Suprapubic skin (tissue), 4 donors: ENCODE data around the gene ITPKB. TPM values are rescaled to one million over a fixed set of nuclear protein-coding genes. Genes with fewer than 3 reads are reported as not detected.

Experiments
- DNase-seq, 2 donors: peaks; one replicate each; pipeline ENCODE4 v3.0.0-alpha.2; 2019; ENCODE audit warnings: low spot score in 2 of 2
- H3K27ac ChIP-seq: fragments of 200-600 bp; sonication (generic); one replicate; pipeline ENCODE4 v1.5.1; 2019
- H3K27me3 ChIP-seq: fragments of 200-600 bp; sonication (generic); one replicate; pipeline ENCODE4 v1.5.1; 2019
- H3K36me3 ChIP-seq: fragments of 200-600 bp; sonication (generic); one replicate; pipeline ENCODE4 v1.5.1; 2019
- H3K4me1 ChIP-seq: fragments of 200-600 bp; sonication (generic); one replicate; pipeline ENCODE4 v1.5.1; 2019
- H3K4me3 ChIP-seq: fragments of 200-600 bp; sonication (generic); one replicate; pipeline ENCODE4 v1.5.1; 2019; ENCODE audit warnings: mild to moderate bottlenecking
- H3K9me3 ChIP-seq: fragments of 200-600 bp; sonication (generic); one replicate; pipeline ENCODE4 v1.5.1; 2019
- CTCF ChIP-seq, 2 donors: fragments of 200-600 bp in 1 of 2; fragments of 450-650 bp in 1 of 2; sonication (generic) in 1 of 2; IDR thresholded peaks; one replicate each; pipeline ENCODE4 v1.5.1; 2016 to 2019; ENCODE audit warnings: antibody characterized with exemption in 2 of 2, mild to moderate bottlenecking in 1 of 2, moderate library complexity in 1 of 2
- EP300 ChIP-seq: sonication (generic); formaldehyde crosslinking; IDR thresholded peaks from one replicate; pipeline ENCODE4 v1.6.1; 2017; ENCODE audit warnings: antibody characterized with exemption
- POLR2A ChIP-seq, 2 donors: fragments of 450-650 bp; IDR thresholded peaks; one replicate each; pipeline ENCODE4 v1.6.1; 2017; ENCODE audit warnings: antibody characterized with exemption in 2 of 2, mild to moderate bottlenecking in 2 of 2, moderate library complexity in 2 of 2
- POLR2AphosphoS5 ChIP-seq, 3 donors: sonication (generic); formaldehyde crosslinking; IDR thresholded peaks; one replicate each; pipeline ENCODE4 v1.6.1; 2017; ENCODE audit warnings: antibody characterized with exemption in 3 of 3
- WGBS: methylation state at CpG from one replicate; pipeline ENCODE4 v1.1.5; 2018; 5-methylcytosine and 5-hydroxymethylcytosine counted together
- total RNA-seq, 4 donors: library from RNA; depleted of rRNA; stranded (reverse); fragments of >200 nt; gene quantifications; one replicate each; pipeline ENCODE4 v1.1.0, GENCODE V29; 2016

ITPKB gene
- total RNA-seq, 4 donors from 2014 or later: 31.0 to 39.0 (median 35.3) TPM

- H3K9me3 ChIP-seq: no peaks in the 10 kb centered on the region
- WGBS: 85% methylated on average over 7 of the region's 7 CpGs
- TF ChIP-seq POLR2A (IDR thresholded peaks at IDR 0.05) (no peak), EP300 (no peak), CTCF (IDR thresholded peaks at IDR 0.05) (no peak), POLR2AphosphoS5 (IDR thresholded peaks at IDR 0.05) (no peak)
- no peak overlapping the region for H3K4me3 ChIP-seq
- no peaks in the 10 kb centered on the region for H3K36me3 ChIP-seq
- H3K27me3 ChIP-seq: no peaks in the 10 kb centered on the region
- no peak for DNase-seq
- H3K4me1 ChIP-seq: peaks cover 46% of the 10 kb centered on the region
- peak overlapping the region; percentile 47 for H3K27ac ChIP-seq
Measured at GRCh38 chr1:226696547-226696946, 42.5 kb downstream of the ITPKB start.

- peak in 1 of 2 donors; percentile 57 for DNase-seq
- 93% methylated on average over 7 of the region's 7 CpGs for WGBS
- peaks cover 57% of the 10 kb centered on the region for H3K4me1 ChIP-seq
- H3K4me3 ChIP-seq: no peak overlapping the region
- H3K9me3 ChIP-seq: no peaks in the 10 kb centered on the region
- H3K36me3 ChIP-seq: no peaks in the 10 kb centered on the region
- H3K27me3 ChIP-seq: no peaks in the 10 kb centered on the region
- no peak overlapping the region for H3K27ac ChIP-seq
- TF ChIP-seq POLR2AphosphoS5 (IDR thresholded peaks at IDR 0.05) (no peak), CTCF (IDR thresholded peaks at IDR 0.05) (no peak), POLR2A (IDR thresholded peaks at IDR 0.05) (no peak), EP300 (no peak)
Measured at GRCh38 chr1:226695335-226695900, 43.7 kb downstream of the ITPKB start.

GRCh38 chr1:226692823-226693222, 46.3 kb downstream of the ITPKB start:
- DNase-seq: no peak
- Histone ChIP-seq H3K4me3 (no peak overlapping the region), H3K4me1 (peaks cover 68% of the 10 kb centered on the region), H3K27me3 (no peaks in the 10 kb centered on the region), H3K27ac (peak overlapping the region; percentile 31), H3K9me3 (no peaks in the 10 kb centered on the region), H3K36me3 (no peaks in the 10 kb centered on the region)
- 62% methylated on average over 3 of the region's 3 CpGs for WGBS
- TF ChIP-seq EP300 (no peak), CTCF (IDR thresholded peaks at IDR 0.05) (no peak), POLR2AphosphoS5 (IDR thresholded peaks at IDR 0.05) (no peak), POLR2A (IDR thresholded peaks at IDR 0.05) (no peak)

GRCh38 chr1:226692051-226692792, 46.9 kb downstream of the ITPKB start:
- peak overlapping the region; percentile 42 for H3K27ac ChIP-seq
- peaks cover 68% of the 10 kb centered on the region for H3K4me1 ChIP-seq
- no peaks in the 10 kb centered on the region for H3K36me3 ChIP-seq
- H3K9me3 ChIP-seq: no peaks in the 10 kb centered on the region
- H3K27me3 ChIP-seq: no peaks in the 10 kb centered on the region
- 78% methylated on average over 4 of the region's 4 CpGs for WGBS
- no peak overlapping the region for H3K4me3 ChIP-seq
- no peak for DNase-seq
- TF ChIP-seq POLR2AphosphoS5 (IDR thresholded peaks at IDR 0.05): no peak

- Histone ChIP-seq H3K4me3 (no peak overlapping the region), H3K27me3 (no peaks in the 10 kb centered on the region), H3K36me3 (no peaks in the 10 kb centered on the region), H3K27ac (peak overlapping the region; percentile 42), H3K4me1 (peaks cover 64% of the 10 kb centered on the region), H3K9me3 (no peaks in the 10 kb centered on the region)
- TF ChIP-seq EP300 (no peak), POLR2AphosphoS5 (IDR thresholded peaks at IDR 0.05) (no peak), POLR2A (IDR thresholded peaks at IDR 0.05) (no peak), CTCF (IDR thresholded peaks at IDR 0.05) (no peak)
- no peak for DNase-seq
- WGBS: 31% methylated on average over 4 of the region's 4 CpGs
Measured at GRCh38 chr1:226691247-226691646, 47.8 kb downstream of the ITPKB start.
